GM19023 (cell line): ENCODE measurements around the gene CCR2.
A peak's percentile ranks its signal among the peaks of the same experiment; 100 is the strongest.

ENCODE experiments used
- ATAC-seq: cut with Tn5 transposase; IDR thresholded peaks from one replicate; pipeline ENCODE4 v1.9.1; 2021; ENCODE audit warnings: mild to moderate bottlenecking, moderate library complexity; ENCODE audit not compliant: unreplicated experiment

Gene CCR2

DNA sequence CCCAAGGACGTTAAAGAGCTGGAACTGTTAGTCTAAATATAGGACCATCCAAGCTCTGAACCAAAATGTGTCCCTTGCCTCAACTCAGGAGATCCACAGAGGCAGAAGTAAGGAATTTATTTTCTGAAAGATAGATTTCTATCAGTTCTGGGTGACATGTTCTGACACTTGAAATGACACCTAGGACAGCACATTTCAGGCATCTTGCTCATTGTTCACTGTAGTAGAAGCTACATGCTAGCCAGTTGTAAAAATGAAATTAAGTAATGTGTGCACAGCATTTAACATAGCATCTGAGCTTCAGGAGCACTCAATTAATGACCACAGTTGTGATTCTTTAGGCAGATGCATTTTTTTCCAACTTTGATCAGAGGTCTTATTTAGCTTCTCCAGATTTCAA, 567 bp downstream of the CCR2 start:
- ATAC-seq, result no peak

DNA sequence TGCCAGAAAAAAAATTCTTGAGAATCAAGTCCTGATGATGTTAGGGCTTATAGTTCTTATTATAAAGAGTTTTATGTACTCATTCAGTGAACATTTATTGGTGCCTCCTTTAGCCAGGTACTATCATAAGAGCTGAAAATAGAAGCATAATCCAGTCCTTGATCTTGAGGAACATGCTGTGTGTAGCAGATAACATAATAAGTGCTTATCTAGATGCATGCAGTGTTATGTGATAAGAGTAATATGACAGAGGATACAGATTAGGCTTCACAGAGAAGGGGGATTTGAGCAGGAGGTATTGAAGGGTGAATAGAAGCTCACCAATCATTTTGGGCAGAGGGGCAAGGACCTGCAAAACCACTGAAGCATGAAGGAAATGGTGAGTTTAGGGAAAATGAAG, 1.1 kb downstream of the CCR2 start:
- ATAC-seq, result no peak

DNA sequence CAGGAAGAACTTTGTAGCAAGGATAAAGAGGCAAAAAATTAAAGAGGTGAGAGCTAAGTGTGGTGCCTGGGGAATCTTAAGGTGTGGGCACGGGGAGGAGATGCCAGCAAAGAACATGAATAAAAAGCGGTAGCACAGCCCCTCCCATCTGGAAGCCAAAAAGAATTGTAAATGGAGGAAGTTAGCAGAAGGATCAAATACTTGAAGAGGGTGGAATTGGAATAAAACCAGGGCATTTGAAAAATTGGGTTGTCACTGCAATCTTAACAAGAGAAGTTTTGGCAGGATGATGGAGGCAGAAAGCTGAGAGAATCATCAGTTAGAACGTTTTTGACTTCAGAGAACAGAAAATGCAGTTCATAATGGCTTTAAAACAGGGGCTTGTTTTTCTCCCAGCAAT, 2.4 kb downstream of the CCR2 start:
- no peak for ATAC-seq

DNA sequence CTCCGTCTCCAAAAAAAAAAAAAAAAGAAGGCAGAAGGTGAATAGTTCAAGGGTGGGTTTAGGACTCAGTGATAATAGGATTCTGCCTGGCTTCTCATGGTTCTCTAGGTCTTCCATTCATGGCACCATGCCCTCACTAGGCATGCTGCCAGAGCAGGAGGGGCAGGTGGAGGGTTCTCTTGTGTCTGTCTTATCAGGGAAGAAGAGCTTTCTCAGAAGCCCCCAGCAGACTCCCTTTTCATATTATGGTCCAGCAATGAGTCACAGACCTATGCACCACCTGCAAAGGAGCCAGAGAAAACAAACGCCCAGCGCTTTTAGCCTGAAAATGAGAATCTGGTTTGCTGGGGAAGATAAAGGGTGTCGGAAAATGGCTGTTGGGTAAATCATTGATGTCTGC, 3.0 kb downstream of the CCR2 start:
- ATAC-seq, result no peak

DNA sequence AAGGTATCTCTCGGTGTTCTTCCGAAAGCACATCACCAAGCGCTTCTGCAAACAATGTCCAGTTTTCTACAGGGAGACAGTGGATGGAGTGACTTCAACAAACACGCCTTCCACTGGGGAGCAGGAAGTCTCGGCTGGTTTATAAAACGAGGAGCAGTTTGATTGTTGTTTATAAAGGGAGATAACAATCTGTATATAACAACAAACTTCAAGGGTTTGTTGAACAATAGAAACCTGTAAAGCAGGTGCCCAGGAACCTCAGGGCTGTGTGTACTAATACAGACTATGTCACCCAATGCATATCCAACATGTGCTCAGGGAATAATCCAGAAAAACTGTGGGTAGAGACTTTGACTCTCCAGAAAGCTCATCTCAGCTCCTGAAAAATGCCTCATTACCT, 4.6 kb downstream of the CCR2 start:
- ATAC-seq, result no peak

DNA sequence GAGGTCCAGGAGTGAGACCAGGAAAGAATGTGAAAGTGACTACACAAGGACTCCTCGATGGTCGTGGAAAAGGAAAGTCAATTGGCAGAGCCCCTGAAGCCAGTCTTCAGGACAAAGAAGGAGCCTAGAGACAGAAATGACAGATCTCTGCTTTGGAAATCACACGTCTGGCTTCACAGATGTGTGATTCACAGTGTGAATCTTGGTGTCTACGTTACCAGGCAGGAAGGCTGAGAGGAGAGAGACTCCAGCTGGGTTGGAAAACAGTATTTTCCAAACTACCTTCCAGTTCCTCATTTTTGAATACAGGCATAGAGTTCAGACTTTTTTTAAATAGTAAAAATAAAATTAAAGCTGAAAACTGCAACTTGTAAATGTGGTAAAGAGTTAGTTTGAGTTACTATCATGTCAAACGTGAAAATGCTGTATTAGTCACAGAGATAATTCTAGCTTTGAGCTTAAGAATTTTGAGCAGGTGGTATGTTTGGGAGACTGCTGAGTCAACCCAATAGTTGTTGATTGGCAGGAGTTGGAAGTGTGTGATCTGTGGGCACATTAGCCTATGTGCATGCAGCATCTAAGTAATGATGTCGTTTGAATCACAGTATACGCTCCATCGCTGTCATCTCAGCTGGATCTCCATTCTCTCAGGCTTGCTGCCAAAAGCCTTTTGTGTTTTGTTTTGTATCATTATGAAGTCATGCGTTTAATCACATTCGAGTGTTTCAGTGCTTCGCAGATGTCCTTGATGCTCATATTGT, 6.0 kb downstream of the CCR2 start:
- ATAC-seq, result no peak

DNA sequence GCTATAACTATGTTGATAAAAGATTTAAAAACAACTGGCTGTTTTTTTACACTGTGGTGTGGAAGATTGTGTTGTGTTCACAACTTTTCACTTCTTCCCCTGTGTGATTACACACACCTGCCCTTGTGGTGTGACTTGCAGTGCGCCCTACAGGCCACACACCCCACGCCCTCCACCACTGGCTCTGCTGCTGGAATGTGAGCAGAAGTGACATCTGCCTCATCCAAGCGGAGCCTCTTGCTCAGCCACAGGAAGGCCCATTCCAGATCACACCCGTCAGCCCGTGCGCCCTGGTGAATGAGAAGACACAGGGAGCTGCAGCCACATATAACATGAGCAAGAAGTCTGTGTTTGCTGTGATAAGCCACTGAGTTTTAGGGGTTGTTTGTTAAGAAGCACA, 7.0 kb downstream of the CCR2 start:
- ATAC-seq, result no peak

DNA sequence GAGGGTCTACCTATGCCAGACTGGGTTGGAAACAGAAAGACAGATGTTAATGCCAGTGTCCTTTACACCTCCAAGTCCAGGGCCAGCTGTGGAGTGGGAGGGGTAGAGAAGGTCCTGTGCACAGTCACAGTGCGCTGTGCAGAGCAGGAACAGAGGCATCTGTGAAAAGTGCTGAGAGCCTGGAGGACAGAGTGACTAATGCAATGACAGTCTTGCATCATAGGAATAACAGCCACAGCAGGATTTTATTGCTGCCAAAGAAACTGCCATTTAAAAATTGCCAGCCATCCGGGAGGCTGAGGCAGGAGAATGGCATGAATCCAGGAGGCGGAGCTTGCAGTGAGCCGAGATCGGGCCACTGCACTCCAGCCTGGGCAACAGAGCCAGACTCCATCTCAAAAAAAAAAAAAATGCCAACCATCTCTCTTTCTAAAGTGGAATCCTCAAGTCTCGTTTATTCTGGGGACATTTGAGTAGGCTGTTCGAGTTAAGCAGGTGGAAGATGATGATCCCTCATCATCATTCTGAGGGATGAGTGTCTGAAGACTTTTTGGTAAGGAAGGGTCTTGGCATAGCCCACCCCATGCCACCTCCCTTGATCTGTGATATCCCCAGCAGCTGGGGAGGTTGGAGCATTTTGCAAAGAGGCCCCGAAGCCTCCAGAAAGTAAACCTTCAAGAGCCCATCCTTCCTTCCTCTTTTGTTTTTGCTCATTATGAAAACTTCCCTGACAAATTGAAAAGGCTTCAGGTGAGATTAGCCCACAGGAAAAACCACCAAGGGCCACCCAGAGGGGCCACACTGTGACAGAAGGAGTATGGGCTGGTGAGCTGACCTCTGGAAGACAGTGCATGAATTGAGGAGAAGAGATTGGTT, 7.7 kb downstream of the CCR2 start:
- no peak for ATAC-seq

DNA sequence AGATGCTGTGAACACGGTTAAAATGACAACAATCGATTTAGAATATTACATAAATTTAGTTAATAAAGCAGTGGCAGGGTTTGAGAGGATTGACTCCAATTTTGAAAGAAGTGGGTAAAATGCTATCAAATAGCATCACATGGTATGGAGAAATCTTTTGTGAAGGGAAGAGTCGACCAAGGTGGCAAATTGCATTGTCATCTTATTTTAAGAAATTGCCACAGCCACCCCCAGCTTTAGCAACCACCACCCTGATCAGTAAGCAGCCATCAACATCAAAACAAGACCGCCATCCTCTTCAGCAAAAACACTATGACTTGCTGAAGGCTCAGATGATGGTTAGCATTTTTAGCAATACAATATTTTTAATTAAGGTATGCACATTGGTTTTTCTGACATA, 11.1 kb downstream of the CCR2 start:
- no peak for ATAC-seq

DNA sequence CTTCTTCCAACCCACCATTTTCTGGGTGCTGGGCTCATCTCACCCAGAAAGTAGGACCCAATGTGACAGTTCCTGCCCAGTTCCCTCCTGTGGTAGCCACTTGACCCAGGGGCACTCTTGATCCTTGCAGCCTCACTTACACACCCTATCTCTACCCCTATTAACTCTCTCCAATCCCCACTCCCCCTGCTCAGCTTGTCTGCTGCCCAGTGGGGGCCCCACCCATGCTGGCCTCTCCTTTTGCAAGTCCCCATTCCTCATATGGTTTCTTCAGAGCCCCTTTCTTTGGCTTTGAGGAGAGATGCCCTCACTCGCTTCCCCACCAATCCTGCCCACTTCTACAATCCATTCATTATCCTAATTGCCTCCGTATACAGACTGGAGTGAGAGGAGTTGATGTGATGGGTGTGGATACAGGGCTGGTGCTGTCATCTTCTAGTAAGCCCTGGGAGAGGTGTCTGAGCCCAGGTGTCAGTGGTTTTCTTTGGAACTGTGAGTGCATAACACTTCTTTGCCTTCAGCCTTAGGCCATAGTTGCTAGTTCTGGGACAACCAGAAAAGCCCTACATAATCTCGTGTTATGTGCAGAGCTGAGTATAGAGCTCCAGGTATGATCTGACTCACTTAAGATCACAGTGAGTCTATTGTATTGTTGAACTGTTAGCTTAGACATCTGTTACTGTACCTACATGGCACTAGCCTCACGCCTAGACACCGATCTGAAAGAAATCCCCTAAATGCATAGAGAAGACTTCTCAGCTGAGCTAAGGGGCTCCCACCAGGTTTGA, 12.0 kb downstream of the CCR2 start:
- no peak for ATAC-seq

DNA sequence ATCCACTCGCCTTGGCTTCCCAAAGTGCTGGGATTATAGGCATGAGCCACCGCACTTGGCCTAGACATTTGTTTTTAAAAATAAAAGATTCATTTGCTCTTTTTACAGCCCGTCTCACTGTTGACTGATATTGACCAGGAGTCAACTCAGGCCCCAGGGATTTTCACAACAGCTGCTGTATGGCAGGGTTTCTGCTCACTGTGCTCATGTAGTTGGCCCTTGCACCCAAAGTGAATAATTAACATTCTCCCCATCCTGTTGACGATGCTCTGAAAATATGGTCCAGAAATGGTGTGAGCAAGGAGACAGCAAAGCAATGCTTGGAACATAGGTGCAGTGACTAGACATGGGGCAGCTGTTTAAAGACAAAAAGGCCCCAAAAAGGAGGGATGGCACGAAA, 13.9 kb downstream of the CCR2 start:
- ATAC-seq, result no peak

DNA sequence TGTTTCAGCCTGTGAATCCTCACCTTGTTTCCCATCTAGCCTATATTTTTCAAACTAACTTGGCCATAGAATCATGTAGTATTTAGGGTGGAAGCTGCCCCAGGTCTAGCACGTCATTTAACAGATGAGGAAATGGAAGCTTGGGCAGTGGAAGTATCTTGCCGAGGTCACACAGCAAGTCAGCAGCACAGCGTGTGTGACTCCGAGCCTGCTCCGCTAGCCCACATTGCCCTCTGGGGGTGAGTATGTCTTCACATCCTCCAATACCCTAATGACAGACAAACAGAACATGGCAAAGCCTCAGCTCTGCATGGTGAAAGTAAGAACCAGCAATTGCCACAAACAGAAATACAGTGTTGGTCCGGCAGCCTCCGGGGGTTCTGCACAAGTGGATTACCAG, 14.7 kb downstream of the CCR2 start:
- no peak for ATAC-seq

DNA sequence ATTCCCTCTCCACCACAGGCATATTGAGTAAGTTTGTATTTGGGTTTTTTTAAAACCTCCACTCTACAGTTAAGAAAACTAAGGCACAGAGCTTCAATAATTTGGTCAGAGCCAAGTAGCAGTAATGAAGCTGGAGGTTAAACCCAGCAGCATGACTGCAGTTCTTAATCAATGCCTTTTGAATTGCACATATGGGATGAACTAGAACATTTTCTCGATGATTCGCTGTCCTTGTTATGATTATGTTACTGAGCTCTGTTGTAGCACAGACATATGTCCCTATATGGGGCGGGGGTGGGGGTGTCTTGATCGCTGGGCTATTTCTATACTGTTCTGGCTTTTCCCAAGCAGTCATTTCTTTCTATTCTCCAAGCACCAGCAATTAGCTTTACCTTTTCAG, 15.2 kb downstream of the CCR2 start:
- ATAC-seq, result no peak

DNA sequence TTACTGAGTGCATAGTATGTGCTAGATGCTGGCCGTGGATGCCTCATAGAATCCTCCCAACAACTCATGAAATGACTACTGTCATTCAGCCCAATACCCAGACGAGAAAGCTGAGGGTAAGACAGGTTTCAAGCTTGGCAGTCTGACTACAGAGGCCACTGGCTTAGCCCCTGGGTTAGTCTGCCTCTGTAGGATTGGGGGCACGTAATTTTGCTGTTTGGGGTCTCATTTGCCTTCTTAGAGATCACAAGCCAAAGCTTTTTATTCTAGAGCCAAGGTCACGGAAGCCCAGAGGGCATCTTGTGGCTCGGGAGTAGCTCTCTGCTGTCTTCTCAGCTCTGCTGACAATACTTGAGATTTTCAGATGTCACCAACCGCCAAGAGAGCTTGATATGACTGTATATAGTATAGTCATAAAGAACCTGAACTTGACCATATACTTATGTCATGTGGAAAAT, 15.8 kb downstream of the CCR2 start:
- peak; percentile 50 for ATAC-seq

DNA sequence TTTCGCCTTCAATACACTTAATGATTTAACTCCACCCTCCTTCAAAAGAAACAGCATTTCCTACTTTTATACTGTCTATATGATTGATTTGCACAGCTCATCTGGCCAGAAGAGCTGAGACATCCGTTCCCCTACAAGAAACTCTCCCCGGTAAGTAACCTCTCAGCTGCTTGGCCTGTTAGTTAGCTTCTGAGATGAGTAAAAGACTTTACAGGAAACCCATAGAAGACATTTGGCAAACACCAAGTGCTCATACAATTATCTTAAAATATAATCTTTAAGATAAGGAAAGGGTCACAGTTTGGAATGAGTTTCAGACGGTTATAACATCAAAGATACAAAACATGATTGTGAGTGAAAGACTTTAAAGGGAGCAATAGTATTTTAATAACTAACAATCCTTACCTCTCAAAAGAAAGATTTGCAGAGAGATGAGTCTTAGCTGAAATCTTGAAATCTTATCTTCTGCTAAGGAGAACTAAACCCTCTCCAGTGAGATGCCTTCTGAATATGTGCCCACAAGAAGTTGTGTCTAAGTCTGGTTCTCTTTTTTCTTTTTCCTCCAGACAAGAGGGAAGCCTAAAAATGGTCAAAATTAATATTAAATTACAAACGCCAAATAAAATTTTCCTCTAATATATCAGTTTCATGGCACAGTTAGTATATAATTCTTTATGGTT, 17.1 kb downstream of the CCR2 start, which contains the start of gene CCR5:
Gene CCR5, plus strand, starts transcription at position 108 of the 680 bp plus-strand sequence. CDS start 1,957 bp downstream, outside the sequence.
- ATAC-seq, result no peak

DNA sequence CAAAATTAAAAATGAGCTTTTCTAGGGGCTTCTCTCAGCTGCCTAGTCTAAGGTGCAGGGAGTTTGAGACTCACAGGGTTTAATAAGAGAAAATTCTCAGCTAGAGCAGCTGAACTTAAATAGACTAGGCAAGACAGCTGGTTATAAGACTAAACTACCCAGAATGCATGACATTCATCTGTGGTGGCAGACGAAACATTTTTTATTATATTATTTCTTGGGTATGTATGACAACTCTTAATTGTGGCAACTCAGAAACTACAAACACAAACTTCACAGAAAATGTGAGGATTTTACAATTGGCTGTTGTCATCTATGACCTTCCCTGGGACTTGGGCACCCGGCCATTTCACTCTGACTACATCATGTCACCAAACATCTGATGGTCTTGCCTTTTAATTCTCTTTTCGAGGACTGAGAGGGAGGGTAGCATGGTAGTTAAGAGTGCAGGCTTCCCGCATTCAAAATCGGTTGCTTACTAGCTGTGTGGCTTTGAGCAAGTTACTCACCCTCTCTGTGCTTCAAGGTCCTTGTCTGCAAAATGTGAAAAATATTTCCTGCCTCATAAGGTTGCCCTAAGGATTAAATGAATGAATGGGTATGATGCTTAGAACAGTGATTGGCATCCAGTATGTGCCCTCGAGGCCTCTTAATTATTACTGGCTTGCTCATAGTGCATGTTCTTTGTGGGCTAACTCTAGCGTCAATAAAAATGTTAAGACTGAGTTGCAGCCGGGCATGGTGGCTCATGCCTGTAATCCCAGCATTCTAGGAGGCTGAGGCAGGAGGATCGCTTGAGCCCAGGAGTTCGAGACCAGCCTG, 17.8 kb downstream of the CCR2 start:
- ATAC-seq, result no peak

DNA sequence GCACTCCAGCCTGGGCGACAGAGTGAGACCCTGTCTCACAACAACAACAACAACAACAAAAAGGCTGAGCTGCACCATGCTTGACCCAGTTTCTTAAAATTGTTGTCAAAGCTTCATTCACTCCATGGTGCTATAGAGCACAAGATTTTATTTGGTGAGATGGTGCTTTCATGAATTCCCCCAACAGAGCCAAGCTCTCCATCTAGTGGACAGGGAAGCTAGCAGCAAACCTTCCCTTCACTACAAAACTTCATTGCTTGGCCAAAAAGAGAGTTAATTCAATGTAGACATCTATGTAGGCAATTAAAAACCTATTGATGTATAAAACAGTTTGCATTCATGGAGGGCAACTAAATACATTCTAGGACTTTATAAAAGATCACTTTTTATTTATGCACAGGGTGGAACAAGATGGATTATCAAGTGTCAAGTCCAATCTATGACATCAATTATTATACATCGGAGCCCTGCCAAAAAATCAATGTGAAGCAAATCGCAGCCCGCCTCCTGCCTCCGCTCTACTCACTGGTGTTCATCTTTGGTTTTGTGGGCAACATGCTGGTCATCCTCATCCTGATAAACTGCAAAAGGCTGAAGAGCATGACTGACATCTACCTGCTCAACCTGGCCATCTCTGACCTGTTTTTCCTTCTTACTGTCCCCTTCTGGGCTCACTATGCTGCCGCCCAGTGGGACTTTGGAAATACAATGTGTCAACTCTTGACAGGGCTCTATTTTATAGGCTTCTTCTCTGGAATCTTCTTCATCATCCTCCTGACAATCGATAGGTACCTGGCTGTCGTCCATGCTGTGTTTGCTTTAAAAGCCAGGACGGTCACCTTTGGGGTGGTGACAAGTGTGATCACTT, 18.8 kb downstream of the CCR2 start:
- ATAC-seq, result no peak

DNA sequence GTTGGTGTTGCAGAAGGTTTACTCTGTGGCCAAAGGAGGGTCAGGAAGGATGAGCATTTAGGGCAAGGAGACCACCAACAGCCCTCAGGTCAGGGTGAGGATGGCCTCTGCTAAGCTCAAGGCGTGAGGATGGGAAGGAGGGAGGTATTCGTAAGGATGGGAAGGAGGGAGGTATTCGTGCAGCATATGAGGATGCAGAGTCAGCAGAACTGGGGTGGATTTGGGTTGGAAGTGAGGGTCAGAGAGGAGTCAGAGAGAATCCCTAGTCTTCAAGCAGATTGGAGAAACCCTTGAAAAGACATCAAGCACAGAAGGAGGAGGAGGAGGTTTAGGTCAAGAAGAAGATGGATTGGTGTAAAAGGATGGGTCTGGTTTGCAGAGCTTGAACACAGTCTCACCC, 20.8 kb downstream of the CCR2 start:
- ATAC-seq, result no peak

DNA sequence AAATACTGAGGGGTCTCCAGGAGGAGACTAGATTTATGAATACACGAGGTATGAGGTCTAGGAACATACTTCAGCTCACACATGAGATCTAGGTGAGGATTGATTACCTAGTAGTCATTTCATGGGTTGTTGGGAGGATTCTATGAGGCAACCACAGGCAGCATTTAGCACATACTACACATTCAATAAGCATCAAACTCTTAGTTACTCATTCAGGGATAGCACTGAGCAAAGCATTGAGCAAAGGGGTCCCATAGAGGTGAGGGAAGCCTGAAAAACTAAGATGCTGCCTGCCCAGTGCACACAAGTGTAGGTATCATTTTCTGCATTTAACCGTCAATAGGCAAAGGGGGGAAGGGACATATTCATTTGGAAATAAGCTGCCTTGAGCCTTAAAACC, 21.3 kb downstream of the CCR2 start:
- ATAC-seq, result no peak
